HG02840 (cell line): ENCODE measurements around the gene MT1HL1.
"Not testable (repeated sequence)": the region's sequence is repeated elsewhere in the genome, so short reads cannot be mapped to it uniquely, and the experiment has no call there.

Experiments
- ATAC-seq: cut with Tn5 transposase; IDR thresholded peaks from one replicate; pipeline ENCODE4 v1.9.1; 2021; ENCODE audit warnings: mild to moderate bottlenecking, moderate library complexity, moderate number of reproducible peaks; ENCODE audit not compliant: unreplicated experiment, low FRiP score

MT1HL1 gene

GRCh38 chr1:237018896-237019295 lies 14.7 kb upstream of the MT1HL1 start:
- ATAC-seq, result no peak

DNA sequence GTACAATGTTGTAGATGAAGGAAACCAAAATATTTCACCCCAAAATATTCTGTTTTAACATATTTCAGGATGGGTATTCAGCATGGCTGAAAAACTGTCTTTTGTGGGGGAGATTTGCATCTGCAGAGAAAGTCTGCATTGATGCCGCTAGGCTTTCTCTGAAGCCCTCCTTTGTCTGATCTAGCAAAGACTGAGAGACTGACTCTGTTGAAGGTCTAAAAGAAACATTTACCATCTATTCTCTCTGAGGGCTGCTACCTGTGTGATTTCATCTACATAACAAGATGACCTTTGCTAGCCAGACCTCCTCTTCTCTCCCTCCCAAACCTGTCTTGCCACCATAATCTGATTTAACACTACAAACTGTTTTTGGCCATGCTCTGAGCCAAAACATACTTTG lies 12.4 kb upstream of the MT1HL1 start:
- no peak for ATAC-seq

- no peak for ATAC-seq
Observed at GRCh38 chr1:237013608-237014007, 9.4 kb upstream of the MT1HL1 start.

GRCh38 chr1:237012788-237013383 lies 8.6 kb upstream of the MT1HL1 start:
- no peak for ATAC-seq

- ATAC-seq, result no peak
Observed at GRCh38 chr1:237012361-237012760, 8.1 kb upstream of the MT1HL1 start.

DNA sequence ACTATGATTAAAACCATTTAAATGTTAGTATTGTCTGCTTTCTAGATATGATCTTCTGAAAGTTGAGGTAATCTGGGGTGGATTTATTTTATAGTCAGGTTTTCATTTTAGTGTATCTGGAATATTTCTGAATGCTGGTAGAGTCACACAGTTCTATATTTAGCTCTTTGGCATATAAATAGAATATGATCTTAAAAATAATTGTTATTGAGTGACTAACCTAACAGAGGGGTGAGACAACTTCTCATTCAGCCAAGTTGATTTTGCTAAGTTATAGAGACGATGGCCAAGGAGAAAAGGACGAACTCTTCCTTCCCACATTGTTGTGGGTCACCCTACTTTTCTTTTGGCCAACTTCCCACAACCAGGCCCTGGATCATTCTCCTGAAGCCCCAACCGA lies 7.2 kb upstream of the MT1HL1 start:
- no peak for ATAC-seq

DNA sequence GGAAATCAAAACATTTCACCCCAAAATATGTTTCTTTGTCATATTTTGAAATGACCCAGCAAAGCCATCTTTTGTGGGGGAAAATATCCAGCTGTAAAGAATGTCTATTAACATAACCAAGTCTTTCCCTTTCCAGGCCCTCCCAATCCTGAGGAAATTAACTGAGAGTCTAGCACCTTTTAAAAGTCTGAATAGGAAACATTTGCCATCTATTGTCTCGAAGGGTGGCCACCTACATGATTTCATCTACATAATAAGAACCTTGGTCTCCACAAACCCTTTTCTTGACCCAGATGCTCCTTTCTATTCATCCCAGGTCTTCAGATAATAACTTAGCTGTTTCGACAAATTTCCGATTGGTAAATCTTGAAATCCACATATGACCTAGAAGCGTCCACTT lies 5.4 kb upstream of the MT1HL1 start:
- no peak for ATAC-seq

- ATAC-seq, result no peak
Observed at GRCh38 chr1:237007147-237007881, 3.1 kb upstream of the MT1HL1 start.

DNA sequence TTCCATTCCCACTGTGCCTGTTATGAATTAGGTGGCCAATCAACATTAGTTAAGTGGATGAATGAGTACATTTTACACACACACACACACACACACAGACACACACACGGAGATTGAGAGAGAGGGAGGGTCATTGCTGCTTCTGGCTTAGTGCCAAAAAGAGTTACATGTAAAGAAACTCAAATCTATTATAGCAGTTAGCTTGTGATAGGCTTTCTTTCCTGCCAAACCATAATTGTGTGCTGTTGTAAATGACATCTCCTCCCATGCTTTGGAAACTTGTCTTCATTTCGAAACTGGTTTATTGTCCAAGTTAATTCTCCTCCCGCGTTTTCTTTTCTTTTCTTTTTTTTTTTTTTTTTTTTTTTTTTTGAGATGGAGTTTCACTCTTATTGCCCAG lies 1.4 kb upstream of the MT1HL1 start:
- no peak for ATAC-seq

DNA sequence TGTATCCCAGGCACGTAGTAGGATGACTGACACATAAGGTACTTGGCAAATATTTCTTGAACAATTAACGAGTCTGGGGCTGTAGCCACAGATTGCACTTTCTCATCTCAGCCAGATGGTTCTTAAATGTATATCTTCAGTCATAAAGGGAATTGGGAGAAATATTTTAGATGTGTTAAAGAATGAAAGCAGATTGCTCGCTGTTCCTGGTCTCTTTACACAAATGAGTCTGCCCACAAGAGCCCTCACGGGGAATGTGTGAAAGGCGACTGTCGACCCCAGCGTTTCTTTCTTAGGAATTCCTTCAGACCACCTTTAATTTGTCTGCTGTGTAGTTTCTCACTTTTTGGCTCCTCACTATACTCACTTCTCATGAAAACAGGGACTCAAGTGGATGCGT lies 725 bp downstream of the MT1HL1 start:
- no peak for ATAC-seq

- ATAC-seq, result no peak
Observed at GRCh38 chr1:237000191-237000590, 4.0 kb downstream of the MT1HL1 start.

DNA sequence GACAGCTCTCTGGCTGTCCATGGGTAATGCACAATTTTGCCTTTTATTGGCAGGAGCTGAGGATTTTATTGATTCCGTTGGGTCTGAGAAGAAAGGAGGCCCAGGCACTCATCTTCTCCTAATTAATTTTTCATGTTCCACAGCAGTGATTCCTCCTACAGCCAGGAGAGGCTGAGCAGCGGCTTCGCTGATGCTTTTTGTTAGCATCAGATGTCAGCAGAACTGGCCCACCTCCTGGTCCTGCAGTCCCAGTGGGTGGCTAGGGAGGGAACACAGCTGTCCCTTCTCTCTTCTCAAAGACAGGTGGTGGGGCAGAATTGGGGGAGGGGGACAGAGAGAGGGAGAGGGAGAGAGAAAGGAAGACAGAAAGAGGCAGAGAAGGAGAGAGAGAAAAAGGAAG lies 5.7 kb downstream of the MT1HL1 start:
- no peak for ATAC-seq

DNA sequence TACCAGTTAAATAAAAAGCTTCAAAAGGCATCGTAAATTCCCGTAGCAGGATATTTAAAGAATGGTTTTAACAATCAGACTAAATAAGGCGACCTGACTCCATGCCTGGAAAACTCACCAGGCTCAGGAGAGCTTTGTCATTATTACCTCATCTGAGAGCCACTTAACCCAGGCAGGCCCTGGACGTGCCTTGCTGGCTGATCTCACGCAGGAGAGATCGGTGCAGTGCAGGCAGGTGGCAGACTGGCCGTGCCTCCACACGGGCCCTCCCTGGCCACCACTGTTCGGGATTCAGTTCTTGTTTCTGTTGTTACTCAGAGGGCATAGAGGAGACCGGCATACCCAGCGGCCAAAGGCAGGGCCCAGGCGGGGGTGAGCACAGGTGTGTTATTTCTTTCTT lies 6.4 kb downstream of the MT1HL1 start:
- no peak for ATAC-seq

DNA sequence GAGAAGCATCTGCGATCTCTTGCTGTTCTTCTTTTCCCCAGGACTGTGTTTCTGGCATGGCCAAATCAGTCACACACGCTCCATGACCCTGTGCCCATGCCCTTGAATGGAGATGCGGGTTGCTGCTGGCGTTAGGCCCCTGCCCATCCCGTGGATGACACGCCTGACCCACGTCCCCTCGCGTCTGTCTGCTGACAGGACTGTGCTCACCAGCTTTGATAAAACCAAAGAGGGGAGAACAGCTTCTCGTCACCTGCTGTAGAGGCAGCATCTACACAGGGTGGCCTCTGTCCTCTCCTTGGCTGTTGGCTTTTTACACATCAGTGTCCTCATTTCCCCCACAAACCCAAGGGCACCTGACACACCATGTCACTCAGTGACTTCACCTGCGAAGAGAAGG lies 6.9 kb downstream of the MT1HL1 start:
- no peak for ATAC-seq

DNA sequence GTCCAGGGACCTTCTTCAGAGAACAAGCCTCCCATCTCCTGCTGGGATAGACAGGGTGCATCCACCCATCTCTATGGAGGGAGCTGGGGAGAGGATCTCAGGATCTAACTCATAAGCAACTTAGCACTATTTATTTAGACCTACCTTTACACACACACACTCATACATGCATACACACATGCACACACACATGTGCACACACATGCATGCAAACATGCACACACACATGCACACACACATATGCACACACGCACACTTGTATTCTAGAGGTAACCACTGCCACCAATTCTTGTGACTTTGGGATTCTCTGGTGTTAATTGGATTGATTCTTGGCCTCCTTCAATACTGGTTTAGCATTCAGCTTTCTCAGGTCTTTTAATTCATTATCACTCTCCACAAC lies 9.8 kb downstream of the MT1HL1 start:
- ATAC-seq, result no peak

GRCh38 chr1:236992449-236992848 lies 11.8 kb downstream of the MT1HL1 start:
- no peak for ATAC-seq

- ATAC-seq, result no peak
Observed at GRCh38 chr1:236990052-236990445, 14.2 kb downstream of the MT1HL1 start.

- ATAC-seq, result no peak
Observed at GRCh38 chr1:236989290-236990051, 14.8 kb downstream of the MT1HL1 start.

DNA sequence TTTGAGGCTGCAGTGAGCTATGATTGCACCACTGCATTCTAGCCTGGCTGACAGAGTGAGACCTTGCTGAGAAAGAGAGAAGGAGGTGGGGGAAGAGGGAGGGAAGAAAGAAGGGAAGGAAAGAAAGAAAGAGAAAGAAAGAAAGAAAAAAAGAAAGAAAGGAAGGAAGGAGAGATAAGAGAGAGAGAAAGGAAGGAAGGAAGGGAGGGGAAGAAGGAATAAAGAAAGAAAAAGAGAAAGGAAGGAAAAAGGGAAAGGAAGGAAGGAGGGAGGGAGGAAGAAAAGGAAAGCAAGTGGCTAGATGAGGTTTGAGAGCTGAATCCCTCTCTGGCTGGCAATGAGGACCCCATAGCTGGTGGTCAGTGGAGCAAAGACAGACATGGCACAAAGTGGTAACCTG lies 20.4 kb downstream of the MT1HL1 start:
- no peak for ATAC-seq

- ATAC-seq, result no peak
Observed at GRCh38 chr1:236982380-236982779, 21.9 kb downstream of the MT1HL1 start.

DNA sequence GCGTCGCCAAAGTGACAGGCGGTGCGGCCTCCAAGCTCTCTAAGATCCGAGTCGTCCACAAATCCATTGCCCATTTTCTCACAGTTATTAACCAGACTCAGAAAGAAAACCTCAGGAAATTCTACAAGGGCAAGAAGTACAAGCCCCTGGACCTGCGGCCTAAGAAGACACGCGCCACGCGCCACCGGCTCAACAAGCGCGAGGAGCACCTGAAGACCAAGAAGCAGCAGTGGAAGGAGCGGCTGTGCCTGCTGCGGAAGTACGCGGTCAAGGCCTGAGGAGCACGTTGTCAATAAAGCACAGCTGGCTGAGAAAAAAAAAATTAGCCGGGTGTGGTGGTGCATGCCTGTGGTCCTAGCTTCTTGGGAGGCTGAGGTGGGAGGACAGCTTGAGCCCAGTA lies 22.8 kb downstream of the MT1HL1 start:
- ATAC-seq, result not testable (repeated sequence)

DNA sequence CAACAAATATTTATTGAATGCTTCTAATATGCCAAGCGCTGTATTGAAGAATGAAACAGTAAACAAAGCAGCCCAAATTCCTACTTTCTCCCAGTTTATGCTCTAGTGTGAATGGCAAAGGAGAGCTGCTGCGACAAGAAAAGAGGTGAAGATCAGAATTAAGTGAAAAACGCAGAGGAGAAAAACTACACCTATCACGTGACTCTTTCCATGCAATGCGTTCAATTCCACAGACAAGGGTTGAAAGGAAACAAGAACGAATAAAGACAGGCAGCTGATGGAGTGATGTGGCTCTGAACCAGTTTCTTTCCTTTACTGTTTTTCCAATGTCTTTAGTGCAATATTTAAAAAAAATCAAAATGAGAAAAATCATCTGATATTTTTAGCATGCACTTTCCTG lies 23.6 kb downstream of the MT1HL1 start:
- no peak for ATAC-seq
